Erythroblast (primary cell): ENCODE results near the gene CHST15.

ENCODE experiments used
- GATA1 ChIP-seq: IDR thresholded peaks from 2 replicates; pipeline ENCODE4 v1.6.1; 2011; ENCODE audit warnings: low read depth, mild to moderate bottlenecking, control low read depth, low read length, moderate library complexity
- POLR2A ChIP-seq: IDR thresholded peaks from 2 replicates; pipeline ENCODE4 v1.6.1; 2011; ENCODE audit warnings: mild to moderate bottlenecking, low read length

DNA sequence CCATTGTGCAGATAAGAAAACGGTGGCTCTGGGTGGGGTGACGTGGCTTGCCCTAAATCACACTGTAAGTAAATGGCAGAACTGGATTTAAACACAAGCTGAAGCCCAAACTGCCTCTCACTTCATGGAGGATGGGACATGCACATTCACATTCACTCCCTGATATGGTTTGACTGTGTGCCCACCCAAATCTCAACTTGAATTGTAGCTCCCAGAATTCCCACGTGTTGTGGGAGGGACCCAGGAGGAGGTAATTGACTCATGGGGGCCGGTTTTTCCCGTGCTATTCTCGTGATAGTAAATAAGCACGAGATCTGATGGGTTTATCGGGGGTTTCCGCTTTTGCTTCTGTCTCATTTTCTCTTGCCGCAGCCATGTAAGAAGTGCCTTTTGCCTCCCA lies 32.4 kb downstream of the CHST15 start:
- no peak for TF ChIP-seq POLR2A
- no peak for TF ChIP-seq GATA1
